ENCODE measurements around the gene MOCS1. TPM values are rescaled to one million over a fixed set of nuclear protein-coding genes. Genes with fewer than 3 reads are reported as not detected.

The MOCS1 gene
- total and polyA plus RNA-seq, 11 donors = 16.4 to 40.3 (median 25.4) TPM

DNA sequence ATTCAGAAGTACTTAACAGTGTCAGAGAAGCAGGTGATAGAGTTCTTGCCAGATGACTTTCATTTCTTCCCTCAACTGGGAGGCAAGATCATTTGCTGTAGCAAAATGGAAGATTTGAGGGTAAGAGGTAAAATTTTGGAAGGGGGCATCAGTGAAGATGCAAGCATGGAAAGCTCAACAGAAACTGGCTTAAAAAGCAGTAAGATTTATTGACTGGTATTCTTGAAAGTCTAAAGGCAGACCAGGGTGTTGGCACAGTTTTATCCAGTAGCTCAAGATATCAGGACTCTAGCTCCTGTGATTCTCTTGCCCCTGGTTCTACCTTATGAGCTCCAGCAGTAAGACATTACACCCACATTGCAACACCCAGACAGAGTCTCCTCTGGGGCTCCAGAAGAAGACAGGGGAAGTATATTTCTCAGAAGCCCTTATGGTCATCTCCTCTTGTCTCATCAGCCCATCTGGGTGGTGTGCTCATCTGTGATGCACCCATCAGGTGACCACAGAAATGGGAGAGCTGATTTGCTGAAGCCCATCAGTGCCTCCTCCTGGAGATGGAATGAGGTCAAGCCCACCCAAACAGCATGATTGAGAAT is 16.0 kb upstream of the MOCS1 start:
- intact Hi-C loops (cut with DNase I) = no loop called here
- Histone ChIP-seq H3K27me3 (no peaks in the 10 kb centered on the region), H3K4me3 (no peak overlapping the region), H3K27ac (no peak overlapping the region), H3K9me3 (peaks cover 0 to 2% (median 0%) of the 10 kb centered on the region in 12 donors), H3K4me1 (peaks cover 0 to 22% (median 7%) of the 10 kb centered on the region in 12 donors), H3K36me3 (no peaks in the 10 kb centered on the region)
- TF ChIP-seq CTCF (IDR thresholded peaks at IDR 0.05) = no peak
- TF ChIP-seq POLR2A (IDR thresholded peaks at IDR 0.05) = no peak
- DNase-seq (no peak), ATAC-seq (no peak)

- Histone ChIP-seq H3K27me3 (no peaks in the 10 kb centered on the region), H3K27ac (no peak overlapping the region)
These were observed 14.0 kb upstream of the MOCS1 start for GRCh38 chr6:39948199-39948791.

DNA sequence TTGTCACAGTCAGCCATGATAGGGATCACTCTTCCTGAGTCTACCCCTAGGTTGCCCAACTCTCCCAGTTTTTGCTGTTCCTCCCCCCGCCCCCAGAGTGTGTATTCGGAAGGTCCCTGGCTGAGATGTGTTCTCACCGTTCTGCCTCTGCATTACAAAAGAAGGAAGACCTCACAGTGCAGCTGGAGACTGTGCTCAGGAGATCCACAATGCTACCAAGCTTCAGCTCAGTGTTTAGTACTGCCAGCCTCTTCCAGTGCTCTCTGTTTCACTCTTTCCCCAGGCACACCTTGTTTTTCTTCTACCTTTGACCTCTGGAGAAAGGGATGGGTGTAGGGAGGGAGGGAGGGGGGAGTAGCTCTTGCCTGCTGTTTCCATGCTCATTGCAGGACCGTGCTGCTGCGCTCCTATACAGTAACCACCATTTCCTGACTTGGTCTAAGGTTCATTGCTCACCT is 13.4 kb upstream of the MOCS1 start:
- no peak for TF ChIP-seq POLR2A (IDR thresholded peaks at IDR 0.05)
- no peak for TF ChIP-seq CTCF (IDR thresholded peaks at IDR 0.05)
- 64 to 75% (median 73%) methylated on average over 5 of the region's 5 CpGs for WGBS, 4 donors
- peaks cover 0 to 19% (median 7%) of the 10 kb centered on the region in 12 donors for H3K4me1 ChIP-seq
- no peak overlapping the region for H3K27ac ChIP-seq
- no peaks in the 10 kb centered on the region for H3K36me3 ChIP-seq
- no peak for ATAC-seq
- H3K27me3 ChIP-seq = no peaks in the 10 kb centered on the region
- no peak for DNase-seq
- H3K9me3 ChIP-seq = no peaks in the 10 kb centered on the region
- intact Hi-C loops (cut with DNase I) = no loop called here
- H3K4me3 ChIP-seq = no peak overlapping the region

More at GRCh38 chr6:39948199-39948791, 14.0 kb upstream of the MOCS1 start:
- TF ChIP-seq CTCF (IDR thresholded peaks at IDR 0.05) = no peak
- TF ChIP-seq POLR2A (IDR thresholded peaks at IDR 0.05) = no peak
- no peak for DNase-seq
- WGBS, 4 donors = 65 to 74% (median 72%) methylated on average over 5 of the region's 5 CpGs
- Histone ChIP-seq H3K9me3 (no peaks in the 10 kb centered on the region), H3K4me3 (no peak overlapping the region), H3K36me3 (no peaks in the 10 kb centered on the region), H3K4me1 (peaks cover 0 to 22% (median 7%) of the 10 kb centered on the region in 12 donors)
- intact Hi-C loops (cut with DNase I) = no loop called here
- no peak for ATAC-seq

DNA sequence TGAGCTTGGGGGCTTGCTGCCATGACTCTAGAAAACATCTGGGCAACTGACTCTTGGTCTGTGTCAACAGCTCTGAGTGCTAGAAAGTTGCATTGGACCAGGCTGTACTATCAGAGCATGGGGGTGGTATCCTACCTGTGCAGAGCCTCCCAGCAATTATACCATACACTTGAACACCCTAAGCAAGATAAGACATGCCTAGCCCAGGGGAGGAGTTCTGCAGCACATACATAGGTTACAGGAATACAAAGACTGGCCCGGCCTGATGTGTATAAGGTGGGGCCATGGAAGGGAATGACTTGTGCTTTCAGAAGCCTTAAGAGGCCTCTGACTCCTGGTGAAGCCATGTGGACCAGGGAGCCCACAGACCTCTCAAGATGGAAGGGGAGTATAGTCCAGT is 11.4 kb upstream of the MOCS1 start:
- intact Hi-C loops (cut with DNase I) = no loop called here
- Histone ChIP-seq H3K4me1 (peaks cover 0 to 8% (median 0%) of the 10 kb centered on the region in 12 donors), H3K4me3 (no peak overlapping the region), H3K27me3 (no peaks in the 10 kb centered on the region), H3K27ac (no peak overlapping the region), H3K36me3 (no peaks in the 10 kb centered on the region), H3K9me3 (no peaks in the 10 kb centered on the region)
- DNase-seq (no peak), ATAC-seq (no peak)
- no peak for TF ChIP-seq POLR2A (IDR thresholded peaks at IDR 0.05)
- no peak for TF ChIP-seq CTCF (IDR thresholded peaks at IDR 0.05)
- 70 to 100% (median 76%) methylated on average over 1 of the region's 1 CpG for WGBS, 4 donors
